ENCODE measurements around the gene FLT1. TPM values are rescaled to one million over a fixed set of nuclear protein-coding genes. Genes with fewer than 3 reads are reported as not detected.

FLT1 gene
- total RNA-seq, 1 experiment from 2014 or later = 0.25 TPM

- no peaks in the 10 kb centered on the region for H3K9me3 ChIP-seq (ENCODE audit: control insufficient read depth in 1 of 2, insufficient read depth in 1 of 2, low read depth in 1 of 2, low read length in 2 of 2)
- no peaks in the 10 kb centered on the region for H4K20me1 ChIP-seq (ENCODE audit: insufficient read depth)
- H3K27ac ChIP-seq (ENCODE audit: low read depth, low read length) = no peak overlapping the region
- POLR2A ChIA-PET = no interaction called here
- TF ChIP-seq RAD21 (IDR thresholded peaks at IDR 0.05; ENCODE audit: low read depth) (no peak), EZH2phosphoT487 (IDR thresholded peaks at IDR 0.05; ENCODE audit: borderline replicate concordance) (no peak), REST (IDR thresholded peaks at IDR 0.05; ENCODE audit: low read depth) (no peak), CEBPB (IDR thresholded peaks at IDR 0.05; ENCODE audit: low read depth) (no peak), ATF3 (IDR thresholded peaks at IDR 0.05) (no peak), ZBTB33 (IDR thresholded peaks at IDR 0.05; ENCODE audit: extremely low read depth, insufficient replicate concordance, low read length) (no peak), YY1 (IDR thresholded peaks at IDR 0.05; ENCODE audit: extremely low read depth, insufficient replicate concordance, low read depth, low read length) (no peak), MAX (IDR thresholded peaks at IDR 0.05) (no peak), SRF (IDR thresholded peaks at IDR 0.05; ENCODE audit: low read depth) (no peak), POLR2AphosphoS5 (IDR thresholded peaks at IDR 0.05; ENCODE audit: low read depth, low read length) (no peak), ELF1 (IDR thresholded peaks at IDR 0.05; ENCODE audit: borderline replicate concordance, low read depth) (no peak), JUND (IDR thresholded peaks at IDR 0.05) (no peak), POLR2A (IDR thresholded peaks at IDR 0.05; ENCODE audit: borderline replicate concordance, extremely low read depth, insufficient read depth, insufficient read length) (no peak), EGR1 (IDR thresholded peaks at IDR 0.05; ENCODE audit: low read depth) (no peak), ZFX (IDR thresholded peaks at IDR 0.05) (no peak)
- no peaks in the 10 kb centered on the region for H3K27me3 ChIP-seq (ENCODE audit: insufficient read depth, low read length)
- no peak overlapping the region for H3K4me3 ChIP-seq (replicated peaks in 1 of 2; ENCODE audit: low read depth in 1 of 2, low read length in 2 of 2)
- ATAC-seq (no peak), DNase-seq (ENCODE audit: low read depth, low spot score) (no peak)
- H3K9me2 ChIP-seq (ENCODE audit: insufficient read depth) = no peaks in the 10 kb centered on the region
- no peak overlapping the region for H3K9ac ChIP-seq (ENCODE audit: low read length)
- H3K36me3 ChIP-seq (ENCODE audit: control insufficient read depth in 1 of 2, insufficient read depth in 2 of 2, low read length in 2 of 2) = peaks cover 10 to 11% of the 10 kb centered on the region in 2 experiments
- CTCF ChIA-PET = no interaction called here
- H3K4me1 ChIP-seq (ENCODE audit: control insufficient read depth in 1 of 2, insufficient read depth in 2 of 2, low read length in 2 of 2) = no peaks in the 10 kb centered on the region
- RAD21 ChIA-PET (ENCODE audit: low non-redundant PET in 1 of 2, low total read pairs in 2 of 2, uncharacterized antibody in 2 of 2, unreplicated experiment in 2 of 2) = no interaction called here
- H3K4me2 ChIP-seq (ENCODE audit: low read length) = no peak overlapping the region
- BruUV-seq (replicated peaks) = no TSS peak
- intact Hi-C loops (cut with micrococcal nuclease) = no loop called here
- no peaks in the 10 kb centered on the region for H3K79me2 ChIP-seq (ENCODE audit: insufficient read depth, low read length)
- H2AFZ ChIP-seq (ENCODE audit: low read depth, low read length, poor library complexity, severe bottlenecking) = no peak overlapping the region
Measured at GRCh38 chr13:28271056-28271840, 223.7 kb downstream of the FLT1 start.
